Lower leg skin (tissue), 4 donors: ENCODE data around the gene SUFU. TPM values are rescaled to one million over a fixed set of nuclear protein-coding genes. Genes with fewer than 3 reads are reported as not detected.

Experiments
- DNase-seq, 2 donors: peaks; one replicate each; pipeline ENCODE4 v3.0.0-alpha.2; 2019; ENCODE audit warnings: low spot score in 2 of 2
- H3K4me3 ChIP-seq: fragments of 200-600 bp; sonication (generic); 2 replicates; pipeline ENCODE4 v1.5.1; 2017; ENCODE audit warnings: mild to moderate bottlenecking, low read depth; ENCODE audit not compliant: poor library complexity, severe bottlenecking
- POLR2A ChIP-seq, 2 donors: fragments of 450-650 bp; IDR thresholded peaks; one replicate each; pipeline ENCODE4 v1.6.1; 2016 to 2017; ENCODE audit warnings: antibody characterized with exemption in 2 of 2, mild to moderate bottlenecking in 1 of 2, moderate library complexity in 1 of 2
- whole genome bisulfite sequencing, 2 donors: methylation state at CpG; one replicate each; pipeline ENCODE4 v1.1.5; 2018; 5-methylcytosine and 5-hydroxymethylcytosine counted together
- intact Hi-C: fragments of 100-400 bp; cut with DNase I; formaldehyde crosslinking; loops from one replicate; pipeline ENCODE4 v1.15.0; 2023; ENCODE audit warnings: low total_unique reads
- total RNA-seq, 4 donors: library from RNA; depleted of rRNA; stranded (reverse); fragments of >200 nt; gene quantifications; one replicate each; pipeline ENCODE4 v1.1.0, GENCODE V29; 2016
- TF ChIP-seq, protein P1 (sequence below), 3 donors: fragments of 450-650 bp; IDR thresholded peaks; one replicate each; pipeline ENCODE4 v1.5.1; 2016; ENCODE audit warnings: antibody characterized with exemption in 3 of 3, mild to moderate bottlenecking in 3 of 3, moderate library complexity in 2 of 3

Gene SUFU
- total RNA-seq, 4 donors from 2014 or later, result 15.8 to 19.8 (median 18.0) TPM

DNA sequence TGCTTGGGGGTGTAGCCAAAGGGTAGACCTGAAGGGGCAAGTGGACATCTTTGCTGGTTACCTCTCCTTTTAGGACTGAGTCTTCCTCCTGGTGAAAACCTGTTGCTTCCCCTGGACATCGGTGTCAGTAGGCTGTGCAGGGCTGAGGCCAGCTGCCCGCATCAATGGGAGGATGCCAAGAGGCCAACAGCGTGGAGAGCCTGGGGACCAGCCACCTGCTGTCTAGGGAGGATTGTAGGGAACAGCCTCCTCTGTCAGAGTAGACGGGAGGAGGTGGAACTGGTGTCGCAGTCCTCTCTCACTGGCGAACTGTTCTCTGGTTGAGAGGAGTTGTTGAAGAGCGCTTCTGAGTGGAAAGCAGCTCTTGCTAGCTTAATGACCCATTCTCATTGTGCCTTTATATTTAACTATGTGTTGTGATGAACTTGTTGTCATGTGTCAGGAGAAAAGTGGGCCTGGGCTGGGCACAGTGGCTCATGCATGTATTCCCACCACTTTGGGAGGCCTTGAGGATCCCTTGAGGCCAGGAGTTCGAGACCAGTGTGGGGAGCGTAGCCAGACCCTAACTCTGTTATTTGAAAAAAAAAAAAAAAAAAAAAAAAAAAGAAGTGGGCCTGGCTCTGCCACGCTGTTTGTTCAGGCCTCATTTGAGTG, 1.8 kb downstream of the SUFU start:
- 71 to 86% methylated on average over 10 of the region's 10 CpGs for WGBS, 2 donors
- TF ChIP-seq, protein P1, sequence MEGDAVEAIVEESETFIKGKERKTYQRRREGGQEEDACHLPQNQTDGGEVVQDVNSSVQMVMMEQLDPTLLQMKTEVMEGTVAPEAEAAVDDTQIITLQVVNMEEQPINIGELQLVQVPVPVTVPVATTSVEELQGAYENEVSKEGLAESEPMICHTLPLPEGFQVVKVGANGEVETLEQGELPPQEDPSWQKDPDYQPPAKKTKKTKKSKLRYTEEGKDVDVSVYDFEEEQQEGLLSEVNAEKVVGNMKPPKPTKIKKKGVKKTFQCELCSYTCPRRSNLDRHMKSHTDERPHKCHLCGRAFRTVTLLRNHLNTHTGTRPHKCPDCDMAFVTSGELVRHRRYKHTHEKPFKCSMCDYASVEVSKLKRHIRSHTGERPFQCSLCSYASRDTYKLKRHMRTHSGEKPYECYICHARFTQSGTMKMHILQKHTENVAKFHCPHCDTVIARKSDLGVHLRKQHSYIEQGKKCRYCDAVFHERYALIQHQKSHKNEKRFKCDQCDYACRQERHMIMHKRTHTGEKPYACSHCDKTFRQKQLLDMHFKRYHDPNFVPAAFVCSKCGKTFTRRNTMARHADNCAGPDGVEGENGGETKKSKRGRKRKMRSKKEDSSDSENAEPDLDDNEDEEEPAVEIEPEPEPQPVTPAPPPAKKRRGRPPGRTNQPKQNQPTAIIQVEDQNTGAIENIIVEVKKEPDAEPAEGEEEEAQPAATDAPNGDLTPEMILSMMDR (IDR thresholded peaks at IDR 0.05), result no peak
- no peak for TF ChIP-seq POLR2A (IDR thresholded peaks at IDR 0.05)
- no peak for DNase-seq
- intact Hi-C loops, result no loop called here
- no peak overlapping the region for H3K4me3 ChIP-seq

DNA sequence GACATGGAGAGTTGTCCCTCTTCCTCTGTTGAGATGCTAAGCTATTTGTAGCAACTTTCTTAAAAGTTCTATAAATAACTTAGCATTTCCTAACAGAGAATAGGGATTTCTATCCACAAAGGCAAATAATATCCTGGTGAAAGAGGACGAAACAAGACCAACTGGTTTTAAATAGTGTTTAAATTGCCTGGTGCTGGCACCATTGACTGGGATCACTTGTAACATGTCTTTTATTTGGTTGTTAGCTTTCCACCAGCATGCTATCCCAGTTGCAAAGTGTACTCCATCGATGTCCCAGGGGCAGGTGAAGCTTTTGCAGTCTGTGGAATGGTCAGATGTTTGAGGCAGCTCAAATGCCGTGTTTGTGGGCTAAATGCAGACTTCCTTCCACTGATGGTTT, 3.7 kb downstream of the SUFU start:
- no peak overlapping the region for H3K4me3 ChIP-seq
- no peak for DNase-seq
- TF ChIP-seq POLR2A (IDR thresholded peaks at IDR 0.05), result no peak
- TF ChIP-seq, protein P1 (IDR thresholded peaks at IDR 0.05), result no peak
- intact Hi-C loops, result no loop called here
- 46 to 49% methylated on average over 3 of the region's 3 CpGs for WGBS, 2 donors

DNA sequence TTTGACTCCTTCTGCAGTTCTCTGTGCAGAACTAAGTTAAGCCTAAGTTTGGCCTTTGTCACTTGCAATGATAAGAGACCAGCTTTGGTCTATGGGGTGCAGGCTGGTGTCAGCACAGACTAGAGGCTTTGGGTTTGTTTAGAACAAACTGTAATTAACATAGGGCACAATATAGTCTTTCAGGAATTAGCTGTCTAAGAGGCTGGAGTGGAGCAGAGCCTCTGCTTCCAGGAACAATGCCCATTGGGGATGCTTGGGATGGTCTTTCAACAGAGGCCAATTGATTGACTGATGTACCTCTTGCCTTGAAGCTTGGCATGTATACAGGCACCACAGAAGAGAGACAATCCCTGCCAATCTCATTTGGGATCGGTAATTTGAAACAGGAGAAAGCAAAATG, 4.7 kb downstream of the SUFU start:
- 50 to 56% methylated on average over 1 of the region's 1 CpG for WGBS, 2 donors
- intact Hi-C loops, result no loop called here
- TF ChIP-seq, protein P1 (IDR thresholded peaks at IDR 0.05), result no peak
- TF ChIP-seq POLR2A (IDR thresholded peaks at IDR 0.05), result no peak
- DNase-seq, result no peak
- H3K4me3 ChIP-seq, result no peak overlapping the region

DNA sequence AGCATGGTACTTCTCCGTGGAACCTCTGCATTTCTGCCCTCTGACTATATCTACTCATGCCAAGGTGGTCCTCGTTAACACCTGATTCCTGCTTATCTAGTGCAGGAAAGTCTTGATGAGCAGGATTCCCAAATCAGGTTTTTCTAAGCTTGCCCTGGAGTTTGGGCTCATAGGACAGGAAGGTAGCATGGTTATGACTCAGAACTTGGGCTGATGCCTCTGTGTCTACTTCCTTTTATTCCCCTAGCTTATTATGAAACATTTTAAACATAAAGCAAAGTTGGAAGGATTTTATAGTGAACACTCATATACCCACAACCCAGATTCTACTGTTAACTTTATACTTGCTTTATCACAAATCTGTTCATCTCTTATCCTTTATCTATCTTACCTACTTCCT, 5.6 kb downstream of the SUFU start:
- DNase-seq, result no peak
- intact Hi-C loops, result no loop called here
- 30 to 36% methylated on average over 2 of the region's 2 CpGs for WGBS, 2 donors
- H3K4me3 ChIP-seq, result no peak overlapping the region
- TF ChIP-seq, protein P1 (IDR thresholded peaks at IDR 0.05), result no peak
- TF ChIP-seq POLR2A (IDR thresholded peaks at IDR 0.05), result no peak

DNA sequence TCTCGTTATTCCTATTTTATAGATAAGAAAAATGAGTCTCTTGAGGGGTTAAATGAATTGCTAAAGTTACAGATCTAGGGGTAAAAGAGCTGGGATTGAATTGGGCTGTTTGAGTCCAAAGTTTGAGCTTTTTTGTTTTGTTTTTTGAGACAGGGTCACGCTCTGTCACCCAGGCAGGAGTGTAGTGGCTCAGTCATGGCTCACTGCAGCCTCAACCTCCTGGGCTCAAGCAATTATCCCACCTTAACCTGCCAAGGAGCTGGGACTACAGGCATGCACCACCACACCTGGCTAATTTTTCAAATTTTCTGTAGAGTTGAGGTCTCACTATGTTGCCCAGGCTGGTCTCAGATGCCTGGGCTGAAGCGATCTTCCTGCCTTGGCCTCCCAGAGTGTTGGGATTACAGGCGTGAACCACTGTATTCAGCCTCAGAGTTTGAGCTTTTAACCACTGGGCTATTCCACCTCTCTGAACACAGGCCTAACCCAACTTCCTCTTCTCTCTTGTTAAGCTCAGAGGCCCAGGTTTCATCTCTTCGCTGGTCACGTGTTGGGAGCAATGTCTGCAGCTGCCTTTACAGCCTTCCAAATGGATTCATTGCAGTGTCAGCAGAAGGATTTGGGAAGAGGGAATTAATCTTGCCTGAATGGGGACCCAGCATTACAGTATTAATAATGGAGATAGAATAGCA, 8.0 kb downstream of the SUFU start:
- TF ChIP-seq POLR2A (IDR thresholded peaks at IDR 0.05), result no peak
- TF ChIP-seq, protein P1 (IDR thresholded peaks at IDR 0.05), result no peak
- WGBS, 2 donors, result 81 to 87% methylated on average over 6 of the region's 6 CpGs
- no peak for DNase-seq
- H3K4me3 ChIP-seq, result no peak overlapping the region
- intact Hi-C loops, result no loop called here
